H9 (cell line): ENCODE data around the gene AFF1. TPM values are rescaled to one million over a fixed set of nuclear protein-coding genes. Genes with fewer than 3 reads are reported as not detected.

ENCODE experiments used
- DNase-seq: peaks from one replicate; pipeline ENCODE4 v3.0.0-alpha.2; 2017
- H2AFZ ChIP-seq: one replicate; pipeline ENCODE4 v1.6.1; 2013; ENCODE audit warnings: mild to moderate bottlenecking, low read length, control low read depth, moderate library complexity
- H2AK5ac ChIP-seq: 2 replicates; pipeline ENCODE4 v1.6.1; 2013; ENCODE audit warnings: low read length, control low read depth, mixed read lengths; ENCODE audit not compliant: insufficient read length
- H2BK120ac ChIP-seq: one replicate; pipeline ENCODE4 v1.6.1; 2013; ENCODE audit warnings: low read depth, mild to moderate bottlenecking, low read length, control low read depth, inconsistent platforms; ENCODE audit not compliant: poor library complexity, severe bottlenecking
- H2BK12ac ChIP-seq: 2 replicates; pipeline ENCODE4 v1.6.1; 2013; ENCODE audit warnings: low read length, control low read depth, mixed read lengths, low read depth; ENCODE audit not compliant: insufficient read length
- H2BK15ac ChIP-seq: 2 replicates; pipeline ENCODE4 v1.6.1; 2013; ENCODE audit warnings: low read depth, low read length, control low read depth
- H2BK20ac ChIP-seq: one replicate; pipeline ENCODE4 v1.6.1; 2013; ENCODE audit warnings: low read depth, mild to moderate bottlenecking, low read length, control low read depth, inconsistent platforms; ENCODE audit not compliant: poor library complexity, severe bottlenecking
- H2BK5ac ChIP-seq: 2 replicates; pipeline ENCODE4 v1.6.1; 2013; ENCODE audit warnings: low read length, control low read depth, mixed read lengths; ENCODE audit not compliant: insufficient read length
- H3K14ac ChIP-seq: 2 replicates; pipeline ENCODE4 v1.6.1; 2013; ENCODE audit warnings: low read length, control low read depth; ENCODE audit not compliant: insufficient read depth
- H3K18ac ChIP-seq: 2 replicates; pipeline ENCODE4 v1.6.1; 2013; ENCODE audit warnings: low read depth, mild to moderate bottlenecking, mixed read lengths, low read length, control low read depth; ENCODE audit not compliant: insufficient read length
- H3K23ac ChIP-seq: 2 replicates; pipeline ENCODE4 v1.6.1; 2013; ENCODE audit warnings: low read length, control low read depth, mixed read lengths, low read depth; ENCODE audit not compliant: insufficient read length
- H3K23me2 ChIP-seq: 2 replicates; pipeline ENCODE4 v1.6.1; 2013; ENCODE audit warnings: low read depth, mild to moderate bottlenecking, mixed read lengths, low read length, control low read depth; ENCODE audit not compliant: insufficient read length, poor library complexity, severe bottlenecking
- H3K27ac ChIP-seq: 2 replicates; pipeline ENCODE4 v1.5.1; 2013; ENCODE audit warnings: low read length, control low read depth, mixed read lengths, low read depth; ENCODE audit not compliant: insufficient read length
- H3K27me3 ChIP-seq: 2 replicates; pipeline ENCODE4 v1.6.1; 2013; ENCODE audit warnings: low read length, control low read depth, inconsistent platforms; ENCODE audit not compliant: insufficient read depth
- H3K4ac ChIP-seq: 2 replicates; pipeline ENCODE4 v1.6.1; 2013; ENCODE audit warnings: low read depth, mild to moderate bottlenecking, control low read depth, inconsistent platforms, low read length, moderate library complexity
- H3K4me1 ChIP-seq: 2 replicates; pipeline ENCODE4 v1.6.1; 2013; ENCODE audit warnings: low read length, control low read depth, inconsistent platforms; ENCODE audit not compliant: insufficient read depth
- H3K4me2 ChIP-seq: 2 replicates; pipeline ENCODE4 v1.6.1; 2013; ENCODE audit warnings: low read length, control low read depth, mixed read lengths; ENCODE audit not compliant: insufficient read length, insufficient read depth
- H3K56ac ChIP-seq: 2 replicates; pipeline ENCODE4 v1.6.1; 2013; ENCODE audit warnings: low read depth, mild to moderate bottlenecking, mixed read lengths, low read length, control low read depth; ENCODE audit not compliant: insufficient read length
- H3K79me1 ChIP-seq: 2 replicates; pipeline ENCODE4 v1.6.1; 2013; ENCODE audit warnings: low read depth, mild to moderate bottlenecking, moderate library complexity, low read length, control low read depth, inconsistent platforms; ENCODE audit not compliant: insufficient read depth, poor library complexity, severe bottlenecking
- H3K79me2 ChIP-seq: 2 replicates; pipeline ENCODE4 v1.6.1; 2013; ENCODE audit warnings: low read length, control low read depth, inconsistent platforms; ENCODE audit not compliant: insufficient read depth
- H3K9ac ChIP-seq: 2 replicates; pipeline ENCODE4 v1.6.1; 2013; ENCODE audit warnings: low read length, control low read depth, mixed read lengths; ENCODE audit not compliant: insufficient read length; ENCODE audit errors: extremely low read depth
- H3K9me3 ChIP-seq: one replicate; pipeline ENCODE4 v1.6.1; 2013; ENCODE audit warnings: low read depth, low read length, inconsistent platforms; ENCODE audit not compliant: control insufficient read depth
- H3T11ph ChIP-seq: one replicate; pipeline ENCODE4 v1.6.1; 2013; ENCODE audit warnings: mild to moderate bottlenecking, low read length, control low read depth, inconsistent platforms
- H4K20me1 ChIP-seq: one replicate; pipeline ENCODE4 v1.6.1; 2013; ENCODE audit not compliant: control insufficient read depth, insufficient read length, insufficient read depth
- H4K5ac ChIP-seq: 2 replicates; pipeline ENCODE4 v1.6.1; 2013; ENCODE audit warnings: low read depth, mild to moderate bottlenecking, mixed read lengths, low read length, control low read depth; ENCODE audit not compliant: insufficient read length
- H4K8ac ChIP-seq: replicated peaks from 2 replicates; pipeline ENCODE4 v1.6.1; 2013; ENCODE audit warnings: low read length, control low read depth, mixed read lengths, low read depth; ENCODE audit not compliant: insufficient read length
- H4K91ac ChIP-seq: 2 replicates; pipeline ENCODE4 v1.6.1; 2013; ENCODE audit warnings: low read depth, mild to moderate bottlenecking, moderate library complexity, mixed read lengths, low read length, control low read depth; ENCODE audit not compliant: insufficient read length
- H3K27ac Mint-ChIP-seq, 3 experiments: 2 replicates in 2 of 3; 3 replicates in 1 of 3; pipeline ENCODE4 v1.8.0; 2020 to 2021; ENCODE audit warnings: mixed read lengths in 3 of 3, mild to moderate bottlenecking in 1 of 3, moderate library complexity in 1 of 3
- H3K27me3 Mint-ChIP-seq: 2 replicates; pipeline ENCODE4 v1.8.0; 2021; ENCODE audit warnings: low read depth, mild to moderate bottlenecking, moderate library complexity, mixed read lengths
- H3K36me3 Mint-ChIP-seq, 3 experiments: 2 replicates in 2 of 3; 3 replicates in 1 of 3; pipeline ENCODE4 v1.8.0; 2020 to 2021; ENCODE audit warnings: low read depth in 3 of 3, mixed read lengths in 3 of 3; ENCODE audit not compliant: insufficient read depth in 1 of 3
- H3K4me1 Mint-ChIP-seq, 2 experiments: 2 replicates each; pipeline ENCODE4 v1.8.0; 2020; ENCODE audit warnings: mixed read lengths in 2 of 2
- H3K4me3 Mint-ChIP-seq, 2 experiments: 2 replicates in 1 of 2; 3 replicates in 1 of 2; pipeline ENCODE4 v1.8.0; 2020 to 2021; ENCODE audit warnings: mild to moderate bottlenecking in 2 of 2, mixed read lengths in 2 of 2, moderate library complexity in 1 of 2
- H3K9me3 Mint-ChIP-seq, 2 experiments: 2 replicates in 1 of 2; 3 replicates in 1 of 2; pipeline ENCODE4 v1.8.0; 2020; ENCODE audit warnings: mild to moderate bottlenecking in 2 of 2, mixed read lengths in 2 of 2, moderate library complexity in 1 of 2
- CTCF ChIP-seq: fragments of 200-600 bp; sonication (generic); conservative IDR thresholded peaks from 3 replicates; pipeline ENCODE4 v1.8.0; 2021; ENCODE audit warnings: antibody characterized with exemption, mild to moderate bottlenecking
- WGBS: extraction: QIAGEN DNeasy Blood & Tissue Kit; methylation state at CpG from one replicate; pipeline ENCODE4 v1.1.7; 2013; ENCODE audit warnings: missing lambda C conversion rate, low lambda C conversion rate, mixed read lengths; ENCODE audit not compliant: insufficient read length; ENCODE audit errors: extremely low coverage; 5-methylcytosine and 5-hydroxymethylcytosine counted together
- total RNA-seq: library from RNA; stranded (reverse); gene quantifications from 2 replicates; pipeline ENCODE4 v1.2.1, GENCODE V29; 2021

The AFF1 gene
- total RNA-seq, 1 experiment from 2014 or later, result 74.5 TPM

- Histone ChIP-seq H3K9me3 (no peaks in the 10 kb centered on the region), H3K79me2 (peaks cover 2% of the 10 kb centered on the region; the same call in 1 of the 2 replicates), H3K23ac (no peak overlapping the region), H3K4me2 (no peak overlapping the region), H3K27ac (no peak overlapping the region), H3K18ac (no peak overlapping the region), H2AFZ (no peak overlapping the region), H2AK5ac (no peak overlapping the region), H3K9ac (no peak overlapping the region), H2BK12ac (no peak overlapping the region), H4K5ac (no peak overlapping the region), H4K8ac (no peak overlapping the region), H3K56ac (no peak overlapping the region), H3K27me3 (no peaks in the 10 kb centered on the region), H2BK20ac (no peak overlapping the region), H3K4me1 (no peaks in the 10 kb centered on the region; the same call in 1 of the 2 replicates), H4K91ac (no peak overlapping the region), H3K4ac (no peak overlapping the region), H3K79me1 (peaks cover 6% of the 10 kb centered on the region), H4K20me1 (no peaks in the 10 kb centered on the region), H2BK15ac (no peak overlapping the region), H2BK5ac (no peak overlapping the region), H2BK120ac (no peak overlapping the region), H3K14ac (no peak overlapping the region), H3K23me2 (peaks cover 3% of the 10 kb centered on the region), H3T11ph (no peak overlapping the region)
- Mint-ChIP-seq H3K4me1 (peaks cover 10% of the 10 kb centered on the region in 2 experiments), H3K36me3 (peaks cover 14 to 56% (median 28%) of the 10 kb centered on the region in 3 experiments), H3K27ac (no peak overlapping the region), H3K27me3 (no peaks in the 10 kb centered on the region), H3K4me3 (no peak overlapping the region), H3K9me3 (no peaks in the 10 kb centered on the region)
- WGBS, result no CpG with 5 or more reads among the region's 4 CpGs
- DNase-seq, result no peak
- TF ChIP-seq CTCF, result no peak
Measured at GRCh38 chr4:87122252-87122651, 187.4 kb downstream of the AFF1 start.
